HL-60/S4 treated with phorbol 12-myristate 13-acetate at 8.2 ng/mL for 4 days and 3 days (cell line): ENCODE results near the gene TRIM45.
"Not testable (repeated sequence)": the region's sequence is repeated elsewhere in the genome, so short reads cannot be mapped to it uniquely, and the experiment has no call there.

Source experiments
- in situ Hi-C: fragments of 300-500 bp; cut with MboI; formaldehyde crosslinking; loops from 2 replicates; pipeline ENCODE4 v1.15.0; 2022; ENCODE audit warnings: low sequenced_read_pairs

The TRIM45 gene

GRCh38 chr1:117104986-117105385 lies 16.6 kb downstream of the TRIM45 start:
- in situ Hi-C loops = no loop called here

DNA sequence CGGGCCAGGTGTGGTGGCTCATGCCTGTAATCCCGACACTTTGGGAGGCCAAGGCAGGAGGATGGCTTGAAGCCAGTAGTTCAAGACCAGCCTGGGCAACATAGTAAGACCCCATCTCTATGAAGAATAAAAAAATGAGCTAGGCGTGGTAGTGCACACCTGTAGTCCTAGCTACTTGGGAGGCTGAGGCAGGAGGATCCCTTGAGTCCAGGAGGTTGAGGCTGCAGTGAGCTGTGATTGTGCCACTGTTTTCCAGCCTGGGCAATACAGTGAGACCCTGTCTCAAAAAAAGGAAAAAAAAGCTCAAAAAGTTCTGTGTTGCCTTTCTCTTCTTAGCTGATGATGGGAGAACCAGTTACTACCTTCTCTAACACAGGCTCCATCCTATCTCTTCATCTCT lies 19.7 kb downstream of the TRIM45 start:
- in situ Hi-C loops = not testable (repeated sequence)

DNA sequence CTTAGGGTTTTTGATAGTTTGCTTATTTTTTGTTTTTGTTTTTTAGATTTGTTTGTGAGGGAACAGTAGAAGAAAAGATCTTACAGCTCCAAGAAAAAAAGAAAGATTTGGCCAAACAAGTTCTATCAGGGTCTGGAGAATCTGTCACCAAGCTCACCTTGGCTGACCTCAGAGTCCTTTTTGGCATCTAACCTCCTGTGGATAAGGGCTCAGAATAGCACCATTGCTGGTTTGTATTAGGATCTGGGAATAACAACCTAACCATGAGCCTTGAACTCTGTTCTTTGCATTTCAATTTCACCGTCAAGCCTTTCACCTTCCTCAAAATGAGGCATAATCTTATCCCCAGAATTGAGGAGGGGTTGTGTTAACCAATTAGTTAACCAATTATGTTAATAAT lies 20.2 kb downstream of the TRIM45 start:
- in situ Hi-C loops = no loop called here

GRCh38 chr1:117098287-117098890 lies 23.2 kb downstream of the TRIM45 start:
- in situ Hi-C loops = no loop called here

DNA sequence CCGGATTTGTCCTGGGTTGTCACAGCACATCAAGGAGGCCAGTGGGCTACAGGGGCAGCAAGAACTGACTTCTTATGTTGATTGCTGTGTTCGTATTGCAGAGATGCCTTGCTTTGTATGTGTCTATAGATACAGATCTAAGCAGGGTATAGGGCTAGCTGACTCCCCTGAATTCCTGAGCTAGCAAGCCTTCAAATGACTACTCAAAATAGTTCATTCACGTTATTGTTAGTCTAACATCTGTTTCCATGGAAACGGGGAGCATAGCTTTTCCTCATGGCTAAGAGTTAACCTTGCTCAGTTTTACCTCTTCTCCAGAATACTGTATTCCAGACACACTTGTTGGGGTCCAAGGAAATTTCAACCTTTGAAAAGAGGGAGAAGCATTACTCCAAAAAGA lies 24.1 kb downstream of the TRIM45 start:
- in situ Hi-C loops = no loop called here

DNA sequence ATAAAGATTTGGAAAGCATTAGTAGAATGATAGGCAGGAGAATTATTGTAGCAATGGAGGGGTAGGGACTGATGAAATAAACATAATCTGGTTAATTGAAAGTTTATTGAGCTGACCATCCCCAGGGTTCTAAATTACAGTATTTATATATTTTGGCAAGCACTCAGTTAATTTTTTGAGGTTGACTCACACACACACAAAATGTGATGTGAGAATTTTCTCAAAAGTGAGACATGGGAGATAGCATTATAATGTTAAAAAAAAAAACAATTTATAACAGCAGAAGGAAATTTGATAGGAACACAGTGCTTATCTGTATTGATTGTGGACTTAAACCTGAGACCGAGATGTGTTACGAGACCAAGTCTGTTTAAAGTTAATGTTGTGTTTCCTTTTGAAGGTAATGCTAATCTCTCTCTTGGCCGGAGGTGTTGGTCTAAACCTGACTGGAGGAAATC lies 24.6 kb downstream of the TRIM45 start:
- in situ Hi-C loops = no loop called here

GRCh38 chr1:117094841-117095604 lies 26.5 kb downstream of the TRIM45 start:
- in situ Hi-C loops = no loop called here

- in situ Hi-C loops = no loop called here
Observed at GRCh38 chr1:117093870-117094621, 27.5 kb downstream of the TRIM45 start.

GRCh38 chr1:117093091-117093534 lies 28.4 kb downstream of the TRIM45 start:
- in situ Hi-C loops = no loop called here

DNA sequence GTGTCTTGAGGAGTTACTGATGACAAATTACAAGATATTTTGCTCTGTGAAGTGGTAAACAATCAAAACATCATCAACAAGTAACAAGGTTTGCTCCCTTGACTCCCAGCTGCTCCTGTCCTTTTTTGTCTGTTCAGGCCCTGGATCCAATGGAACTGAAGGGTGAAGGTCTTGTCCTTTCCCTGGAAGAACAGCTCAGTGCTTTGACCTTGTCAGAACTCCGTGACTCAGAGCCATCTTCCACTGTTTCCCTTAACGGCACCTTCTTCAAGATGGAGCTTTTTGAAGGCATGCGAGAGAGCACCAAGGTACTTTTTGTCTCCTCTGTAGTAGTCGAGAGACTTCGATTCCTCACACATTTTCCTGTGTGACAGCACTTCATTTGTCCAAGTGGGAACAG lies 29.0 kb downstream of the TRIM45 start:
- in situ Hi-C loops = no loop called here

DNA sequence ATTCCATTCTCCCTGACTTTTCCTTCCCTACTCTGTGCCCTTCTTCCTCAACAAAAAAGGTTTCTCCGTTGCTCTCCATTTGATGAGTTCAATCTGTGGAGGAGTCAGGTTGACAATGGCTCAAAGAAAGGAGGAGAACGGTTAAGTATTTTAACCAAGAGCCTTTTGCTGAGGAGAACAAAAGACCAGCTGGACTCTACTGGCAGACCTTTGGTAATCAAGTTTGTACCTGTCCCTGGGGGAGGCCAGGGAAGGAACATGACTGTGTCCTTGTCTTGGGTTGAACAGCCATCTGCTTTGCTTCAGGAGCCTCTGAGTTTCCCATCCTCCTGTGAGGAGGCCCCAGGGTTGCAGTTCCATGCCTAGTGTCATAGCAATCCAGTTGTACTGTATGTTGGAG lies 31.6 kb downstream of the TRIM45 start:
- in situ Hi-C loops = no loop called here

DNA sequence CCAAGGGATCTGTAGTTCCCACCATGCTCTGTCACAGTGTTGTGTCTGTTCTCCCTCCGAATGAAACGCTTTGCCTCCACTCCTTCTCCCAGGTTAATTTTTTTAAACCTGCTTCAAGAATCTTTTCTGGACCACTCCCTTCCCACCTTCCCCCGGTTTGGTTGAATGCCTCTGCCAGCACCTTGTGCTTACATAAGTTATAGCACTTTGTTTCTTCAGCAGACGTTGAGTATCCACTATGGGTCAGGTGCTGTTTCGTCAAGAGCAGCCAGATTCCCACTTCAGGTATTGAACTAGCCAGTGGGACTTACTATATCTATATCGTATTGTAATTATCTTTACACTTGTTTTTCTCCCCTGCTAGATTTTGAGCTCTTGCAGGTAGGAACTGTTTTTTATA lies 33.9 kb downstream of the TRIM45 start:
- in situ Hi-C loops = no loop called here

- in situ Hi-C loops = no loop called here
Observed at GRCh38 chr1:117084231-117084630, 37.3 kb downstream of the TRIM45 start.

DNA sequence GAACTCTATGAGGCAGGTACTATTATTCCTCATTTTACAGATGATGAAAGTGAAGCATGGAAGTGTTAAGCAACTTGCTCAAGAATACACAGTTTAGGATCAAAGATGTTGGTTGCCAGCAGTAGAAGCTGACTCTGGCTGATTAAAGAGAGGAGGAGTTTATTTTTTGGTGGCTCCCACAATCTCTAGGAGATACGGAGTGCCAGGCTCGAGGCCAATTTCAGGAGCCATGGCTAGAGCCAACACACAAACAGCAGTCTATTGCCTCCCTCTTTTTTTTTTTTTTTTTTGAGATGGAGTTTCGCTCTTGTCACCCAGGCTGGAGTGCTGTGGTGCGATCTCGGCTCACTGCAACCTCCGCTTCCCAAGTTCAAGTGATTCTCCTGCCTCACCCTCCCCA lies 41.8 kb downstream of the TRIM45 start:
- in situ Hi-C loops = no loop called here

- in situ Hi-C loops = no loop called here
Observed at GRCh38 chr1:117077267-117077666, 44.3 kb downstream of the TRIM45 start.

GRCh38 chr1:117076648-117077047 lies 44.9 kb downstream of the TRIM45 start:
- in situ Hi-C loops = no loop called here

GRCh38 chr1:117070124-117070523 lies 51.4 kb downstream of the TRIM45 start:
- in situ Hi-C loops = loop anchor here (25.0 kb wide), 1 partner anchor 483 kb away; no protein-coding TSS in a partner anchor

- in situ Hi-C loops = loop anchor here (25.0 kb wide), 1 partner anchor 482 kb away; no protein-coding TSS in a partner anchor
Observed at GRCh38 chr1:117069220-117069844, 52.2 kb downstream of the TRIM45 start.

GRCh38 chr1:117068580-117068979 lies 53.0 kb downstream of the TRIM45 start:
- in situ Hi-C loops = loop anchor here (25.0 kb wide), 1 partner anchor 481 kb away; no protein-coding TSS in a partner anchor

DNA sequence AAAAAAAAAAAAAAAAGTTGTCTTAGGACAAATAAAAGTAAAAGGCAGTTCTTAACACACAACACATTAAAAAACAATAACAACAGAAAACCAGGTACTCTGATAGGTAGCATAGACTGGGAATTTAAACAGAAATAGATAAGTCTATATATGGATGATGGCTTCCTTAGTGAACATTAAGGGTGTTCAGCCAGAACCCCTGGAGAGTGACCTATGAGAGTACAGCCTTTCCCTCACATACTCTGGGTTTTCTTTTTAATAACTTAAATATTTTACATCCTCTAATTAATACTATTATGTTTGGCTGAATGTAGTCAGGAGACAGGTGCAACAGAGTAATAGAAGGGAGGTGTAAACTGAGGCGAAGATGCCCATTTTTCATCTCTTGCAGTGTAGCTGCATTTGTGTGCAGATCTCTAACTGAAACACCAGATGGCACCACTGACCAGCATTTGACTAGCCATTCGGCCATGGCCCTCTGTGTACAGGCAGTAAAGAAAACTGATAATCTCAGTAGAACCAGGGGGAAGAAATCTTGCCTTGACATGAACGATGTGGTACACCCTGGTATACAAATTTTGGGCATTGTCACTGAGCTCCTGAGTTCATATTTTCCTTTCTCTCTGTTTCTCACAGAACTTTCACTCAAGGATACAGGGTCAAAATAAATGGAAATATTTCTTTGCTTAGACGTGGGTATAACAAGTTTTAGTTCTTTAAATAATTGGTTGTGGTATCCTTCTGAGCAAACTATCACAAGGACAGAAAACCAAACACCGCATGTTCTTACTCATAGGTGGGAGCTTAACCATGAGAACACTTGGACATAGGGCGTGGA lies 53.8 kb downstream of the TRIM45 start:
- in situ Hi-C loops = loop anchor here (25.0 kb wide), 1 partner anchor 480 kb away; no protein-coding TSS in a partner anchor
